GM10248 (cell line): ENCODE measurements around the gene NDUFAF5.
"Not testable (repeated sequence)": the region's sequence is repeated elsewhere in the genome, so short reads cannot be mapped to it uniquely, and the experiment has no call there.

Experiments
- CTCF ChIA-PET: fragments of 300-600 bp; sonication (Branson Sonifier 250); formaldehyde crosslinking; extraction: SDS; loops from one replicate; lab custom pipeline; 2021; ENCODE audit warnings: antibody characterized with exemption; lab: Yijun Ruan, JAX
- POLR2A ChIA-PET: fragments of 350-650 bp; sonication (Branson Sonifier 250); formaldehyde crosslinking; extraction: SDS; loops from one replicate; lab custom pipeline; 2020; ENCODE audit warnings: antibody characterized with exemption; lab: Yijun Ruan, JAX
- DNase-seq: peaks from one replicate; pipeline ENCODE4 v3.0.0; 2012; ENCODE audit errors: extremely low spot score
- TF ChIP-seq, protein P1 (sequence below): IDR thresholded peaks from 2 replicates; pipeline ENCODE4 v1.5.1; 2012; ENCODE audit warnings: mild to moderate bottlenecking, low read depth; ENCODE audit errors: extremely low read depth, missing control alignments, control extremely low read depth

The NDUFAF5 gene, protein sequence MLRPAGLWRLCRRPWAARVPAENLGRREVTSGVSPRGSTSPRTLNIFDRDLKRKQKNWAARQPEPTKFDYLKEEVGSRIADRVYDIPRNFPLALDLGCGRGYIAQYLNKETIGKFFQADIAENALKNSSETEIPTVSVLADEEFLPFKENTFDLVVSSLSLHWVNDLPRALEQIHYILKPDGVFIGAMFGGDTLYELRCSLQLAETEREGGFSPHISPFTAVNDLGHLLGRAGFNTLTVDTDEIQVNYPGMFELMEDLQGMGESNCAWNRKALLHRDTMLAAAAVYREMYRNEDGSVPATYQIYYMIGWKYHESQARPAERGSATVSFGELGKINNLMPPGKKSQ

DNA sequence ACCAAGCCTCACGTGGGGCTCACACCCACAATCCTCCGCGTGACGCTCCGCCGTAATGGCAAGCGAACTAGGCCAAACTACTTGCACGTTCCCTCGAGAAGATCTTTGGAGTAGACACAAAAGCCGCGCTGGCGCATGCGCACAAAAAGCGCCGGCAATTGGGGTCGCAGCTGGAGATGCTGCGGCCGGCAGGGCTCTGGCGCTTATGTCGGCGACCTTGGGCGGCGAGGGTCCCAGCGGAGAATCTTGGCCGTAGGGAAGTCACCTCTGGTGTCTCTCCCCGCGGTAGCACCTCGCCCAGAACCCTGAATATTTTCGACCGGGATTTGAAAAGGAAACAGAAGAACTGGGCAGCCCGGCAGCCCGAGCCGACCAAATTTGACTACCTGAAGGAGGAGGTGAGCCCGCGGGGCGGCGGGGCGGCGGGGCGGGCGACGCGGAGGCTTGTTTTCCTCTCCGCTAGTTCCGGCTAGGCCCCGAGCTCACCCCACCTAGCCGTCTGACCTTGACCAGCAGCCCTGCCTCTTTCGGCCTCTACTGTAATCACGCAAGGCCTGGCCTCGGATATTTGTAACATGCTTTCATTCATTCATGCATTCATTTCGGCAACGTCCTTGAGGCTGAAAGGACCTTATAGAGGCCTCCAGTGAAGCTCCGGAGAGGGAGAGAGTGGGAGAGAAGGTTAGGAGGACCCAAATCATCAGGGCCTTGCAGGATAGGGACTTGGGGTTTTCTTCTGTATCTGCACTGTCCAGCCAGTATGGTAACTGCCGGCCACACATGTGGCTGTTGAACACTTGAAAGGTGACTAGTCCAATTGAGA, at the start of gene NDUFAF5, which contains the start of gene ESF1:
NDUFAF5 (plus strand) TSS at position 136 of the 823 bp plus-strand sequence; CDS start at position 177, 41 bp downstream.
ESF1 (minus strand) TSS at position 27 of the 823 bp plus-strand sequence. CDS start 1,779 bp downstream, outside the sequence.
- TF ChIP-seq, protein P1, sequence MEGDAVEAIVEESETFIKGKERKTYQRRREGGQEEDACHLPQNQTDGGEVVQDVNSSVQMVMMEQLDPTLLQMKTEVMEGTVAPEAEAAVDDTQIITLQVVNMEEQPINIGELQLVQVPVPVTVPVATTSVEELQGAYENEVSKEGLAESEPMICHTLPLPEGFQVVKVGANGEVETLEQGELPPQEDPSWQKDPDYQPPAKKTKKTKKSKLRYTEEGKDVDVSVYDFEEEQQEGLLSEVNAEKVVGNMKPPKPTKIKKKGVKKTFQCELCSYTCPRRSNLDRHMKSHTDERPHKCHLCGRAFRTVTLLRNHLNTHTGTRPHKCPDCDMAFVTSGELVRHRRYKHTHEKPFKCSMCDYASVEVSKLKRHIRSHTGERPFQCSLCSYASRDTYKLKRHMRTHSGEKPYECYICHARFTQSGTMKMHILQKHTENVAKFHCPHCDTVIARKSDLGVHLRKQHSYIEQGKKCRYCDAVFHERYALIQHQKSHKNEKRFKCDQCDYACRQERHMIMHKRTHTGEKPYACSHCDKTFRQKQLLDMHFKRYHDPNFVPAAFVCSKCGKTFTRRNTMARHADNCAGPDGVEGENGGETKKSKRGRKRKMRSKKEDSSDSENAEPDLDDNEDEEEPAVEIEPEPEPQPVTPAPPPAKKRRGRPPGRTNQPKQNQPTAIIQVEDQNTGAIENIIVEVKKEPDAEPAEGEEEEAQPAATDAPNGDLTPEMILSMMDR, result no peak
- peak; percentile 93 for DNase-seq
- POLR2A ChIA-PET, result no interaction called here
- CTCF ChIA-PET, result interaction anchor here (0.9 to 4.0 kb wide), 10 partner anchors 8 to 663 kb away, joined by 3 to 40 read pairs (median 5); no protein-coding TSS in a partner anchor

DNA sequence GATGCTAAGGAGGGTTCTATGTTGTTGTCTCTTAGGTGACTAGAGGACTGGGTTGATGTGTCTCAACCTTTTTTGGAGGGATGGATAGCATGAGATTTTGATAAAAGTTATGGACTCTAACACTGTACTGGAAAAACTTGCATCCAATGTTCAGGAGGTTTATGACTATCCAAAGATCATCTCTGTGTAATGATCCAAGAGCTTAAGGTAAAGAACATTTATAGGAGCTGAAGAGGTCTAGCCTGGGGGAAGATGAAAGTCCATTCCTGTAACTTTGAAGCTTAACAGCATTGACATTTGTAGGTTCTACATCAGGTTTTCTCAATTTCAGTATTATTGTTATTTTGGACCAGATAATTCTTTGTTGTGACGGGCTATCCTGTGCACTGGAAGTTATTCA, 49.0 kb upstream of the NDUFAF5 start:
- ChIA-PET POLR2A (no interaction called here), CTCF (interaction anchor here (0.5 to 0.7 kb wide), 2 partner anchors 9 to 189 kb away, joined by 3 read pairs; no protein-coding TSS in a partner anchor)
- TF ChIP-seq, protein P1, result no peak
- no peak for DNase-seq

DNA sequence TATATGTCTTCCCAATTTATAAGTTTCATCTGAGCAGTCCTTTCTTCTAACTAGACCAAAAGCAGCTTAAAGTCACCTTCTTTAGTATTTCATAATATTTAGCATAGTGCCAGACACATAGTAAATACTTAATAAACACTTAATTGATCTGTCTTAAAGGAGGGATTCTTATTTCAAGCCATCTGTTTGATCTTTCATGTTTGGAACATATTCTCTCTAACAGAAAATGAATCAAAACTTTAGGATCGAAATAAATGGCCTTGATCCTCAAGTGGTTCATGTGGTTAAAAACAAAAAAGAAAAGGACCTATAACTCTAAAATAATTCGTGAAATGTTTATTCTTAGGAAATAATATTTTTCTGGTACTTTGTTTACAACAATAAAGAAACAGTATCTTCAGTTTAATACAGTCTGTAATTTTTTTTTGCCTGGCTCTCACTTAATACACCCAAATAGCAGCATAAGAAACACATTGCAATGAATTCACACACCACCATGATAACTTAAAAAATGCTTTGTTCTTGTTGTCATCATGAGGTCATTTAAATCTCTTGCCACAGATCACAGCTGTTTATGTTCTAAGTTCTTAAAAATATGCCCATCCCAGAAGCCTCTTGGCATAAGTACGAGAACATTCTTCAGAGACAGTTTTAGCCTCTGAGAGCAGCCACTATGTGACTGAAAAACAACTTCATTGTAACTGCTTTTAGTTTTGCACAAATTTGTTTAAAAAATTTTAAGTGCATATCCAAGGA, 48.2 kb upstream of the NDUFAF5 start:
- TF ChIP-seq, protein P1, result no peak
- no peak for DNase-seq
- ChIA-PET POLR2A (no interaction called here), CTCF (interaction anchor here (0.7 kb wide), 1 partner anchor 10 kb away, joined by 3 read pairs; no protein-coding TSS in a partner anchor)

DNA sequence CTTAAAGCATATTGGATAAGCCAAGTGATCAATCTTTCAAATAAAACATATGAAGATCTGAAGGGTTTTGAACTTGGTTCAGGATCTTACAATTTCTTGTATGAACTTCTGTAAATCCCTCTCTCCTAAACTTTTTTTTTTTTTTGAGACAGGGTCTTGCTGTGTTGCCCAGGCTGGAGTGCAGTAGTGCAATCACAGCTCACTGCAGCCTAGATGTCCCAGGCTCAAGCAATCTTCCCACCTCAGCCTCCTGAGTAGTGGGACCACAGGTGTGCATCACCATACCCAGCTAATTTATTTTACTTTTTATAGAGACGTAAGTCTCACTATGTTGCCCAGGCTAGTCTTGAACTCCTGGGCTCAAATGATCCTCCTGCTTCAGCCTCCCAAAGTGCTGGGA, 46.6 kb upstream of the NDUFAF5 start:
- CTCF ChIA-PET, result interaction anchor here (1.8 kb wide), 1 partner anchor 21 kb away, joined by 5 read pairs; no protein-coding TSS in a partner anchor
- POLR2A ChIA-PET, DNase-seq: not testable (repeated sequence)

DNA sequence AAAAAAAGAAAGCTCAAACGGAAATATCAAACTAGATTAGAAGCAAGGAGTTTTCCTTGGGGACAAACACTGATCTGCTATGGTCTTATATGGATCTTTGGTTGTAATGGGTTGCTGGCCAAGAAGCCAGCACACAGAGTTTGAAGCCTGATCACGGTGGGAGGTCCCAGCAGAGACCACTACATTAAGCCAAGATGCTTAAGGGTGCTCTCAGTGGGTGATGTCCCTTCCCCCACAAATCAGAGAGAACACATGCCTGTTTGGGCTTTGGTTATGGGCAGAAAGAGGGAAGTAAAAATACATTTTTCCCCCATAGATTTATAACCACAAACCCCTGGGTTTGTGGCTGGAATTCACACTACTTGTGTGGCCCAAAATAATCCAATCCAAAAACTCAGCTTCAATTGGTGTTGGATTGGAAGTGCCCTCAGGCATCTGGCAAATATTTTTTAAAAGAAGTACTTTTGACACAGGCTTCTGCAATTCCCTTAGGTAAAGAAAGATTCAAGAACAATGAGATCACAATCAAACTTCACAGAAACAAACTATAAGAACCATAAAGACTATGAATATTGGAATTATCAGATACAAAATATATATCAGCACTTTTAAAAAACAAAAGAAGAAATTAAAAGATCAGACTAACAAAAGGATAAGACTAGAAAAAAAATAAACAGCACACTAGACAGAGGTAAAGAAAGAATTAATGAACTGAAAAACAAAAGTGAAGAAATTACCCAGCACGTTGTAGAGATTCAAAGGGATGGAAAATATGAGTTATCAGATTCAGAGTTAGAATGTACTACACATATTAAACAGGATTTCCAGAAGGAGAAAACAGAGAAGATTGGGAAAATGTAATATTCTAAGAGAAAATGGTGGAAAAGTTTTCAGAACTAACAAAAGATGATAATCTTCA, 44.8 kb upstream of the NDUFAF5 start:
- TF ChIP-seq, protein P1, result no peak
- CTCF ChIA-PET, result interaction anchor here (1.8 to 2.4 kb wide), 2 partner anchors 9 to 23 kb away, joined by 5 to 8 read pairs; no protein-coding TSS in a partner anchor
- POLR2A ChIA-PET, result no interaction called here
- DNase-seq, result no peak

DNA sequence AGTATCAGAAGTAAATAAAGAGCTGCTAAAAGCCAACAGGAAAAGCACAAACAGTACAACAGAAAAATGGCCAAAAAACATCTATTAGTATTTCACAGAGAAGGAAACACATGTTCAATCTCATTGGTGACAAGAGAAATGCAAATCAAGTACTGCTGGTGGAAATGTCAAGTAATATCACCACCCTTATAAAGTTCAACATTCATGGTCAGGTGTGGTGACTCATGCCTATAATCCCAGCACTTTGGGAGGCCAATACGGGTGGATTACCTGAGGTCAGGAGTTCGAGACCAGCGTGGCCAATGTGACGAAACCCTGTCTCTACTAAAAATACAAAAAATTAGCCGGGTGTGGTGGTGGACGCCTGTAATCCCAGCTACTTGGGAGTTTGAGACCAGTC, 42.9 kb upstream of the NDUFAF5 start:
- CTCF ChIA-PET, result interaction anchor here (1.3 kb wide), 1 partner anchor 20 kb away, joined by 4 read pairs; no protein-coding TSS in a partner anchor

More for the DNA sequence above, 42.9 kb upstream of the NDUFAF5 start:
- POLR2A ChIA-PET, result no interaction called here
- DNase-seq, result no peak
- TF ChIP-seq, protein P1, result no peak
